ENCODE measurements around the gene FUBP1. TPM values are rescaled to one million over a fixed set of nuclear protein-coding genes. Genes with fewer than 3 reads are reported as not detected.

FUBP1 gene
- total and polyA plus RNA-seq, 2 of the 13 experiments (the other 11 are each of a cell fraction or from before 2014, with no cell fraction given) = 98.1 to 166 TPM

GRCh38 chr1:77978969-77979876 lies at the start of gene FUBP1 (continued):
- TF ChIP-seq TFAP4 (IDR thresholded peaks at IDR 0.05; ENCODE audit: borderline replicate concordance, low read depth) (peak; percentile 21; the same call in 1 of the 2 replicates), MYNN (CRISPR knock-in tag; IDR thresholded peaks at IDR 0.05; ENCODE audit: low read depth) (no peak), ZSCAN31 (CRISPR knock-in tag; IDR thresholded peaks at IDR 0.05; ENCODE audit: low read depth) (peak; percentile 39; the same call in 1 of the 2 replicates), ATF7 (IDR thresholded peaks at IDR 0.05) (no peak), ATF7 (CRISPR knock-in tag; IDR thresholded peaks at IDR 0.05) (no peak), KAT2B (IDR thresholded peaks at IDR 0.05; ENCODE audit: borderline replicate concordance, low read depth, low read length) (no peak), NR2F6 (IDR thresholded peaks at IDR 0.05) (peak; percentile 35), NR2F6 (CRISPR knock-in tag; IDR thresholded peaks at IDR 0.05) (0 out of 2 replicates have a peak, but pooled peaks have one; percentile 10), ZNF121 (CRISPR knock-in tag; IDR thresholded peaks at IDR 0.05) (no peak), TARDBP (CRISPR knock-in tag; IDR thresholded peaks at IDR 0.05) (peak; percentile 40; the same call in 1 of the 2 replicates), ZNF335 (CRISPR knock-in tag; IDR thresholded peaks at IDR 0.05) (no peak), ZNF343 (CRISPR knock-in tag; IDR thresholded peaks at IDR 0.05) (no peak), ZNF441 (CRISPR knock-in tag; IDR thresholded peaks at IDR 0.05; ENCODE audit: borderline replicate concordance) (peak; percentile 43; the same call in 1 of the 2 replicates), TP53 (CRISPR knock-in tag; conservative IDR thresholded peaks at IDR 0.05) (0 out of 2 replicates have a peak, but pooled peaks have one; percentile 6), ZNF773 (CRISPR knock-in tag; IDR thresholded peaks at IDR 0.05; ENCODE audit: borderline replicate concordance) (0 out of 2 replicates have a peak, but pooled peaks have one; percentile 0), LRRFIP1 (CRISPR knock-in tag; conservative IDR thresholded peaks at IDR 0.05) (no peak), KLF9 (CRISPR knock-in tag; IDR thresholded peaks at IDR 0.05; ENCODE audit: low read depth) (no peak), THAP7 (CRISPR knock-in tag; IDR thresholded peaks at IDR 0.05) (no peak), ZFP36 (IDR thresholded peaks at IDR 0.05; ENCODE audit: borderline replicate concordance, low read depth, low read length, partially characterized antibody) (no peak), RFX1 (IDR thresholded peaks at IDR 0.05) (no peak), MTF2 (CRISPR knock-in tag; IDR thresholded peaks at IDR 0.05; ENCODE audit: borderline replicate concordance) (no peak), ZNF569 (CRISPR knock-in tag; IDR thresholded peaks at IDR 0.05; ENCODE audit: borderline replicate concordance) (peak; percentile 72; the same call in 1 of the 2 replicates), ZNF33B (CRISPR knock-in tag; IDR thresholded peaks at IDR 0.05) (no peak)
